Brain pericyte (primary cell): ENCODE results near the gene LMCD1.

Source experiments
- DNase-seq: peaks from one replicate; pipeline ENCODE4 v3.0.0-alpha.2; 2012; ENCODE audit warnings: low read depth, low spot score

Gene LMCD1

GRCh38 chr3:8501371-8502131, at the start of gene LMCD1:
Gene LMCD1 (plus strand): TSS chr3:8501823. CDS start chr3:8501939, 116 bp downstream.
- DNase-seq: peak; percentile 81

- DNase-seq: no peak
Measured at GRCh38 chr3:8452112-8452511, 49.5 kb upstream of the LMCD1 start.

GRCh38 chr3:8453153-8453552, 48.5 kb upstream of the LMCD1 start:
- DNase-seq: no peak

- DNase-seq: no peak
Measured at GRCh38 chr3:8455526-8456411, 45.9 kb upstream of the LMCD1 start.

DNA sequence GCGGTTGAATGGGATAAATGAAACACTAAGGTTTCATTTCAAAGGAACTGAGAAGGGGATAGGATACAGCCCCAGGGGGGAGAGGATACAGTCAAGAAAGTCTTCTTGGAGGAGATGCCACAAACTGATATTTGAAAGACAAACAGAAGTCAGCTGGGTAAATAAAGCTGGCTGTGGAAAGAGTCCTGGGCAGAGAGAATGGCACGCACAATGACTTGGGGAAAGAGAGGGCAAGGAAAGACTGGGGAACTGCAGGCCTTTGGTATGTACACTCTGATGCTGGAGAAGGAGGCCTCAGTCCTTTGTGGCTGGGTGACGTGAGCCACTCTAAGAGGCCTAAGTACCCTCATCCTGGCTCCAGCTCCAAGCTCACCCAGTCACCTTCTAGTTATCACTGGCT, 45.2 kb upstream of the LMCD1 start:
- peak; percentile 72 for DNase-seq

DNA sequence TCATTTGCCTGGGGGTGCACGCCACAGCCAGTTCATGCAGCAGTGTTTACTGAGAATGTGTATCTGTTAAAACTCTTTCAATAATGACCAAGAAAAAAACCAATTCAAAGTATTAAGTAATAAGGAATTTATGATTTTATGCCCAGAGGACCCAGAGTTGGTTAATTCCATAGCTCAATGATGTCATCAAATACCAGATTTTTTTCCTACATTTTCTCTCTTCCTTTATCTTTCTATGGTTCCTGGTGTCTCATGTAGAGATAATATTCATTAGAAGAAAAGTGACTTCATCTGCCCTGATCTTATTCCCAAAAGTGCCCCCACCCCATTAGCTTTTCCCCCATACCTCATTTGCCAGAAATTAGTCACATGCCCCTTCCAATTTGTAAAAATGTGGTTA, 44.6 kb upstream of the LMCD1 start:
- no peak for DNase-seq

GRCh38 chr3:8458238-8458661, 43.4 kb upstream of the LMCD1 start:
- DNase-seq: no peak

DNA sequence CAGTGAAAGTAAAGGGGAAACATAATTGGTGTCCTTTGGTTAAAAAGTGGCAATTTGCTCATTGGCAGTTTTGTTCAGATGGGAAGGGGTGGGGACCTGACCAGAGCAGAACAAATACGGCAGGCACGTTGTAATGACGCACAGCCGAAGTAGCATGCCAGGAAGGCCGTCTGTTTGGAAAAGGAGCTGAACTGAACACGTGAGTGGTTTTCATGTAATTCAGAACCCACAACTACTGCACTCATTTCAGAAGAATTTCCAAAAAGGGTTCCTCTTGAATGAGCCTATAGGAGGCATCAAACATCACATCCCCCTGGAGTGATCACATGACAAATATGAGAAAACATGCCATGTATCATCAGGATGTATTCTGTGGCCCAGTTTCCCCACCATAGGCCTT, 42.9 kb upstream of the LMCD1 start:
- DNase-seq: no peak

DNA sequence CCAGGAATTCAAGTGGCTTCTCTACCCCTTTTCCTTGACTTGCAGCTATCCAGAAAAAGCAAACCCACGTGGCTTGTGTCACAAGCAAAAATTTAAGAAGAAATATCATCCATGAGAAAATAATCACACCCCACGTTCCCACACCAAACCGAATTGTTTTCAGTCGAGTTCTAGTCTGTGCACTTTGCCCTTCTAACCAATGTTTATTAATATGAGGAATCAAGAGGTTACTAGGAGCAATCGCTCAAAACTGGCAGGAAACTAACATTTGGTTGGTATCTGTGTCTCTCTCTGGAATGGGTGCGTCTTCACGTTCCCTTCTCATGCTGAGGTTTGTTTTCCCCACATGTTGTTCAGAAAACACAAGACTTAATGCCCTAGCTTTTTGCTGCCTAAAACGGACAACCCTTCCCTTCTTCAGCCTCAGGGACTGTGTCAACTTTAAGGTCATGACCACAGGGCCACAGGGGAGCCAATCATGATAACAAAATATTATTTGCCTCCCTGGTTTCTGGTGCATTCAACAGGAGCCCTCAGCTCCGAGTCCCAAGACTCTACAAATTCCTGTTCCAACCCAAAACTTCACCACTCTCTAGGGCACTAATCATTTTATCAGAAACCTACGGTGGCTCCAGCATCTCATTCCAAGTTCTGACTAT, 41.4 kb upstream of the LMCD1 start:
- DNase-seq: no peak

GRCh38 chr3:8460815-8461456, 40.7 kb upstream of the LMCD1 start:
- no peak for DNase-seq

- peak; percentile 80 for DNase-seq
Measured at GRCh38 chr3:8464668-8465067, 37.0 kb upstream of the LMCD1 start.

DNA sequence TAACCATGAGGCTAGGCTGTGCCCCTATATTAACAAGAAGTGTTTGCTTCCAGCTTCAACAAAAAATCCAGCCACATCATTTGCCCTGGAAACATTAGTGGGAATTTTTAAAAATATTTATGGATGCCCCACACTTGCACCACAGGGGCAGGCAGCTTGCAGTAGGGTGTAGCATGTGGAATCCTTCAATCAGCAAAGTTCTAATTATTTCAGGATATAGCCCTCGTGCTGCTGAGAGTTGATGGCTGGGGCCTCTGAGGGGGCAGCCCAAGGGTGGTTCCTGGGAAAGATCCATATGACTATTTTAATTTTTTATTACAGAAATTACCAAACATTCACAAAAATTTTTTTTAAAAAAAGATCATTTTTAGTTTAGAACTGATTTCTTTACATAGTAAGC, 35.1 kb upstream of the LMCD1 start:
- DNase-seq: no peak

DNA sequence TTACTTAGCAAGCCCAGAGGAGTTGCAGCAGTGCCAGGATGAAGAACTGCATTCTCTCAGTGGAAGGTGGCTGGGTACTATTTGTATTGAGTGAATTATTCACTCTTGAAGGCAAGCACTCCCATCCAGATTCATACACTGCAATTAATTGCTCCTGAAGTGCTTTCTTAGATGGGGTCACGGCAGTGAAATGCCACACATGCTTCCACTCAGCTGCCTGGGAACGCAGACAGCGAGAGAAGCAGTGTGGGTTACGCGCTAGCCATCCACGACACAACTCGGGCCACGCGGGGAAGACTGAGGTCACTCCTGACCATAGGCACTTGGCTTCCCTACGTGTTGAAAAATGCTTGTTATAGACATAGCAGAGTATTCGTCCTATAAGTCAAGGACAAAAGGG, 30.8 kb upstream of the LMCD1 start:
- no peak for DNase-seq

DNA sequence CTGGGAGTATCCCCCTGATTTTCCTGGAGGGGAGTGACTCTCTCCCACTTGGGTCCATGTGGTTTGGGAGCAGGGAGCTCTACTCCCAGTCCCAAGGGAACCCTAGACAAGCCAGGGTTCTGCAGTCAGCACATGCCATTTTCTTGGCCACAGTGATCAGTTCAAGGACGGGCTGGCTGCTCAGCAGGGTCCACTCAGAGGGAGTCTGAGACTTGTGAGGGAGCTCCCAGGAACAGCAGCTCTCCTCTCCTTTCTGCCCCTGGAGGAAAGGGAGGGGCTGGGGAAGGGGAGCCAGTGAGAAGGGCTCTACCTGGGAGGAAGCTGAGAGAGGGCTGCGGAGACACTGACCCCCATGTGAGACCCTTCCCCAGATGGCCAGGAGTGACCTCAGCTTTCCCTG, 29.1 kb upstream of the LMCD1 start:
- DNase-seq: no peak

DNA sequence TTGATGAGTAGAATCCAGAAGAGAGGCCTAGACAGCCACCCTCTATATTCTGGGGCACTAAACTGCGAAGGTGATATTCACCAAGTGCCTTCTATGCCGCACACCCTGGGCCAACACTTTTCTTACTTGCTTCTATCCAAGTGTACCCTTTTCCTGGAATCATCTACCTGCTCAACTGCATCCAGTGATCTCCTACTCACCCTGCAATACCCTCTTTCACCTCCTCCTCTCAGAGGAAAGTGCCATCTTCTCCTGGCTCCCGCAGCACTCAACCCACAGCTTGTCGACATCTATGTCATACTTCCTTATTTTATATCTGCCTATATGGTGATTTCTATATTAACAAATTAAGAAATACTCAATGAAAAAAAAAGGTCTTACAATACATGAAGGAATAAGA, 28.6 kb upstream of the LMCD1 start:
- DNase-seq: no peak

GRCh38 chr3:8473990-8474389, 27.6 kb upstream of the LMCD1 start:
- no peak for DNase-seq

- no peak for DNase-seq
Measured at GRCh38 chr3:8474991-8475390, 26.6 kb upstream of the LMCD1 start.

DNA sequence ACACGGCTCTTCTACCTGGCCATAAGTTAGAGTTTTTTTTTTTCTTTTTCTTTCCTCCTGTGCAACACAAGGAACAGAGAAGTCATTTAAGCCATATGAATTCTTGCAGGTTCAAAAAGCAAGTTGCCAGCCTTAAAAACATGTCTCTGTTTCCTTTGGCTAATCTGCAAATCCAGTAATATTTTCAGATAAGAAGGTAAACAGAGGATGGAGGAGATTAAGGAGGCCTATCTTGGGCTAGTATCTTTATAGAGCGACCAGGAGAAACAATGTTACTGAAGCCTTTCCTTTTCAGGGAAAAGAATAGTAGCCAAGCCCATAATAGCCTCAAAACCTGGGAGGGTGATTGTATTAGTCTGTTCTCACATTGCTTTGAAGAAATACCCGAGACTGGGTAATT, 20.9 kb upstream of the LMCD1 start:
- no peak for DNase-seq

DNA sequence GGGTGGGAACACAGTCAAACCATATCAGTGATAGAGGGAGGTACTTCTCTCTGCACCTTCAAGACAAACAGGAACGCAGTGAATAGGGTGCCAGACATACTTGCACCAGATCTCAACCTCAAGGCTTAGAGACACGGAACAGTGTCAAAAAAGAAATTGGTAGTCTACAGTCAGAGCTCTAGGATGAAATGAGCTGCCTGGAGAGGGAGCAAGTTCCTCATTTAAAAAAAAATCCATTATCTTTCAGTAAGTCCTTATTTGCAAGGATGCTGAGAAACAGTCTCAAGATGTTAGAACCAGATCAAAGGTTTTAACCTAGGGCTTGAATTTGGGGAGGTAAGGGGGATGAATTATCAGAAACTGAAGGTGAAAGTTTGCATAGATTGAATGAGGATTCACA, 20.2 kb upstream of the LMCD1 start:
- no peak for DNase-seq

- no peak for DNase-seq
Measured at GRCh38 chr3:8482263-8482662, 19.4 kb upstream of the LMCD1 start.

DNA sequence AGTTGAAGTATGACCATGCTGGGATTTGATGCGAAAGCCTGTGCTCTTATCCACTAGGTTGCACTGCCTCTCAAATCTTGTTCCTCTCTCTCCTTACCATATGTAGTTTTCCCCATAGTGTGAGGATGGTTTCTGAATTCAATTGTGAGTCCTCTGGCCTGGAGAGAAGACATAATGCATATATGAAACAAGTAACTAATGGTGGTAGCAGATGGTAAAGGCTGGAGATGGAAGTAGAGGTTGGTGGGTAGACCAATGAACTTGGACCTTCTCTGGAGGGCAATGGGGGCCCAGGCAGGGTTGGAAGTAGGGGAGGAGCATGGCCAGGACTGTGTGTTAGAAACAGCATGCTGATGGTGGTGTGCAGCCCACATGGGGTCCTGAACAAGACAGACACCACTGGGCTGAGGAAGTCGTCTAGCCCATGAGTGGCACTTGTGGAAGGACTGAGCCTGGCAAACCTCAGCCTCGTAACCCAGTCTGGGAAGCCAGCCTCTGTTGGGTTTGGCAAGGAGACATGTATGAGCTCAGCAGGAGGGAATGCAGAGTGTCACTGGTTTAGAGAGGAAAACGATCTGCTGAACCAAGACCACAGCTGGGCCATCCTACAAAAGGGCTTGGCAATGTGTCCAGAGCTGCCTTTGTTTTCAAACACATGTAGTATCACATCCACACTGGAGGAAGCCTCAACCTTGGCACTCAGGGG, 18.5 kb upstream of the LMCD1 start:
- peak; percentile 54 for DNase-seq
